Stimulated activated CD8-positive, alpha-beta memory T cell treated with anti-CD3 and anti-CD28 coated beads, Interleukin-7, amount 100 ng/mL, for 48 hours (primary cell): ENCODE results near the gene STIM1.
"Not testable (repeated sequence)": the region's sequence is repeated elsewhere in the genome, so short reads cannot be mapped to it uniquely, and the experiment has no call there.

ENCODE experiments used
- DNase-seq, 2 donors: peaks; one replicate each; pipeline ENCODE4 v3.0.0-alpha.2; 2020; ENCODE audit warnings: low read depth in 1 of 2; ENCODE audit errors: extremely low read depth in 1 of 2

Gene STIM1

GRCh38 chr11:3970108-3970507, 114.6 kb downstream of the STIM1 start:
- DNase-seq = peak in 1 of 2 donors; percentile 44

- DNase-seq = no peak
Observed at GRCh38 chr11:3971756-3972404, 116.4 kb downstream of the STIM1 start.

GRCh38 chr11:3972431-3972830, 117.0 kb downstream of the STIM1 start:
- no peak for DNase-seq

DNA sequence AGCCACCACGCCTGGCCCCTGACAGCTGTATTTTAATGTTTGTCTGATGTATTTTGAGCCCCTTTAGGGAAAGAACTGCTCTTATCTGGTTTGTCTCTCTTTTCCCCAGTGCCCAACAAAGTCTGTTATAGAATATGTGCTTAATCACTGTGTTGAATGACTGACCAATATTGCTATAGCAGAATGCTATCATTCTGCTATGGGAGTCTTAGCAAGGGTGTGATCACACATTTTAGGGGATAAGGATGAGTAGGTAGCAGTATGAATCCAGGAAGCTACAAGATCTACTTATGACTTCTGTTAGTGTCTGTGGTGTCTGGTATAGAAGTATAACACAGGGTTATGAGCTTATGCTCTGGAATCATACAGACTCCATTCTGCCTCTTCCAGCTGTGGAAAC, 121.6 kb downstream of the STIM1 start:
- DNase-seq = no peak

GRCh38 chr11:3981084-3981633, 125.7 kb downstream of the STIM1 start:
- no peak for DNase-seq

DNA sequence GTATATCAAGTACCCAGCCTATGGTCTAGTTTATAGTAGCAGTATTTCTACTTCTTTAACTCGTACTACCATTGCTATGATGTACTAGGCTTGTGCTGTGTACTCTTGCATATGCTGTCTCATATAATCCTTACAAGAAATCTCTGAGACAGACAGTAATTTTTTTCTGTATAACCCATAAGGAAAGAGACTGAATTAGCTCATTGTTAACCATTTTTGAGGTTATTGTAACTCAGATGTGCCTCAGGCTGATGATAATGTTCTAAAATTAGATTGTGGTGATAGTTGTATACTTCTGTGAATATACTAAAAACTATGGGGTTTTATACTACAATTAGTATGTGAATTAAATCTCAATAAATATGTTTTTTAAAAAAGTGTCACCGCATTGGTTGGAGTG, 127.0 kb downstream of the STIM1 start:
- DNase-seq = no peak

GRCh38 chr11:3983101-3983500, 127.6 kb downstream of the STIM1 start:
- no peak for DNase-seq

- DNase-seq = peak; percentile 11 to 32
Observed at GRCh38 chr11:3984896-3985295, 129.4 kb downstream of the STIM1 start.

DNA sequence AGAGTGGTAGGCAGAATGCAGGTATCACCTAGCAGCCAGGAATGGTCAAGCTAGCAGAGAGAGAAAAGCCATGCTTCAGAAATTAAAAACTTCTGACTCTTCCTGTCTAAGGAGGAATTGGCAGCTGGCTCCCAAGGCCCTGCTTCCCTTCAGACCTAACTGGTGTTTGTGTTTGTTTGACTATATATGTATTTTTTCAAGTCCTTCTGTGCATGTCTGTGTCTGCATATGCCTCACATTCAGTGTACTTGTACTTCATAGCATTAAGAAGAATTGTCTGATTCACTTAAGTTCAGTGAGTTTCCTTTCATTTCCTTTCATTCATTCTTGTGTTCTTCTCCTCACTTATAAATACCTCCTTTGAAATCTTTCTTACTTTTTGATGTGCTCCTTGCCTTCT, 130.2 kb downstream of the STIM1 start:
- DNase-seq = no peak

GRCh38 chr11:3986301-3986700, 130.8 kb downstream of the STIM1 start:
- no peak for DNase-seq

GRCh38 chr11:3989276-3989920, 133.9 kb downstream of the STIM1 start:
- DNase-seq = no peak

GRCh38 chr11:3989921-3990290, 134.4 kb downstream of the STIM1 start:
- no peak for DNase-seq

GRCh38 chr11:3990406-3990805, 134.9 kb downstream of the STIM1 start:
- DNase-seq = no peak

GRCh38 chr11:3992964-3993363, 137.5 kb downstream of the STIM1 start:
- DNase-seq = no peak

GRCh38 chr11:3994030-3994640, 138.7 kb downstream of the STIM1 start:
- no peak for DNase-seq

GRCh38 chr11:3995307-3995706, 139.8 kb downstream of the STIM1 start:
- no peak for DNase-seq

GRCh38 chr11:3995949-3996554, 140.6 kb downstream of the STIM1 start:
- no peak for DNase-seq

- no peak for DNase-seq
Observed at GRCh38 chr11:3996651-3997050, 141.2 kb downstream of the STIM1 start.

DNA sequence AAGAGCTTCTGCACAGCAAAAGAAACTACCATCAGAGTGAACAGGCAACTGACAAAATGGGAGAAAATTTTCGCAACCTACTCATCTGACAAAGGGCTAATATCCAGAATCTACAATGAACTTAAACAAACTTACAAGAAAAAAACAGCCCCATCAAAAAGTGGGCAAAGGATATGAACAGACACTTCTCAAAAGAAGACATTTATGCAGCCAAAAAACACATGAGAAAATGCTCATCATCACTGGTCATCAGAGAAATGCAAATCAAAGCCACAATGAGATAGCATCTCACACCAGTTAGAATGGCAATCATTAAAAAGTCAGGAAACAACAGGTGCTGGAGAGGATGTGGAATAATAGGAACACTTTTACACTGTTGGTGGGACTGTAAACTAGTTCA, 149.3 kb downstream of the STIM1 start:
- not testable (repeated sequence) for DNase-seq

DNA sequence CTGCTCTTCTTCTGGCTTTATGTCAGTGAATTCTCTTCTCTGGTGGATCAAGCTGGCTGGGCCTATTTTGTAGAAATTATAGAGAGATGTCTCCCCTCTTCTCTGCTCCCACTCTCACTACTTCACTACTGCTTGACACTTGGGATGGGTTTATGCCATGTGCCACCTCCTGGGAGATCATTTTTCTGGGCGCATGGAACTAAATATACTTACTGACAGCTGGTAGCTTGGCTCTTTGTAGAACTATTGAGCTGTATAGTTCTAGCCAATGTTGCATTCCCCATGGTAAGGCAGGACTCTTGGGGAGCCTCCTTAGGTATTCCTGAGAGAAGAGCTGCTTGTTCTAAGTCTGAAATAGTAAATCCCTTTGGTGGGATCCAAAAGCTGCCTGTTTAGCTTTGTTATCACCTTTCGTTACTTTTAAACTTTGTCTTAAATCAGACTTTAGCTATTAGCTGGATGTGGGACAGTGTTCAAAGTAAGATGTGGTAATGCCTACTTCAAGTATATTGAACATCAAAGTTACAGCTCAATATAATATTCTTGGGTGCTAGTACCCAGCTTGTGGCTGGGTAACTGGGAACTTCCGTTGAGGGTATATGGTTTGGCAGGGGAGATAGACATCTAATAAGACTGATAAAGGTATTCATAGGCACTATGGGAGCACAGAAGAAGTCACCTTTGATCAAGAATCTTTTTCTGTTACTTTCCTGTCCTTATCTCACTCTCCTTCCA, 151.6 kb downstream of the STIM1 start:
- no peak for DNase-seq

DNA sequence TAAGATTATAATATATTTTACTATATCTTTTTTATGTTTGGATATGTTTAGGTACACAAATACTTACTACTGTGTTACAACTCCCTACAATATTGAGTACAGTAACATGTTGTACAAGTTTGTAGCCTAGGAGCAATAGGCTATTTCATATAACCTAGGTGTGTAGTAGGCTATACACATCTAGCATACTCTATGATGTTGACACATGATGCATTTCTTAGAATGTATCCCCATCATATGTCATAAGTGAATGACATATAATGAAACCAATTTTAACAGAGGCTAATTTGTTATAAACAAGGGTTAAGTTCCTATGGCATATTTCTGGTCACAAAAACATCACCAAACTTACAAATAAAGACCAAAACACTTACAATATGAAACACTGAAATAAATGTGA, 152.7 kb downstream of the STIM1 start:
- no peak for DNase-seq
